K562 (cell line): ENCODE measurements around the gene BBLN. TPM values are rescaled to one million over a fixed set of nuclear protein-coding genes. Genes with fewer than 3 reads are reported as not detected.
A peak's percentile ranks its signal among the peaks of the same experiment; 100 is the strongest.

Experiments used
- MNT ChIP-seq, 2 experiments: fragments of 450-650 bp; conservative IDR thresholded peaks; 2 replicates each; pipeline ENCODE4 v1.6.1; 2017; ENCODE audit warnings: mild to moderate bottlenecking in 2 of 2, moderate library complexity in 2 of 2
- NFIC ChIP-seq: fragments of 450-650 bp; IDR thresholded peaks from 2 replicates; pipeline ENCODE4 v1.6.1; 2017; ENCODE audit warnings: mild to moderate bottlenecking, inconsistent platforms
- ZBTB17 ChIP-seq: fragments of 450-650 bp; formaldehyde crosslinking; IDR thresholded peaks from 2 replicates; pipeline ENCODE4 v1.4.0; 2020; ENCODE audit warnings: mild to moderate bottlenecking
- ZFP1 ChIP-seq: fragments of 450-650 bp; formaldehyde crosslinking; IDR thresholded peaks from 2 replicates; pipeline ENCODE4 v1.4.0; 2020; ENCODE audit warnings: mild to moderate bottlenecking, mixed read lengths
- ZNF224 ChIP-seq: sonication (generic); formaldehyde crosslinking; IDR thresholded peaks from 2 replicates; pipeline ENCODE4 v1.8.0; 2022; ENCODE audit warnings: mild to moderate bottlenecking, missing genetic modification reagents
- ZNF639 ChIP-seq, 2 experiments: fragments of 200-800 bp in 1 of 2; sonication (Bioruptor generic) in 1 of 2; sonication (generic) in 1 of 2; formaldehyde crosslinking in 1 of 2; IDR thresholded peaks in 1 of 2; conservative IDR thresholded peaks in 1 of 2; 2 replicates each; pipeline versions ENCODE4 v1.5.0 to v1.6.1; 2016 to 2020; ENCODE audit warnings: missing compliant biosample characterization in 1 of 2, missing genetic modification characterization in 1 of 2, missing genetic modification reagents in 1 of 2
- ZNF778 ChIP-seq: fragments of 450-650 bp; formaldehyde crosslinking; IDR thresholded peaks from 2 replicates; pipeline ENCODE4 v1.4.0; 2020; ENCODE audit warnings: mild to moderate bottlenecking, moderate library complexity
- ZNF780A ChIP-seq: fragments of 250-450 bp; sonication (Bioruptor Pico); IDR thresholded peaks from 2 replicates; pipeline ENCODE4 v1.5.0; 2021; ENCODE audit warnings: mild to moderate bottlenecking
- polyA plus RNA-seq, 8 experiments: library from polyadenylated mRNA; depleted of rRNA in 4 of 8; stranded (reverse) in 5 of 8; unstranded in 3 of 8; fragments of >200 nt; fragmentation: Nextera tagmentation in 2 of 8; fragmentation: Illumina TruSeq in 1 of 8; extraction: Ambion mirVana in 2 of 8; extraction: Trizol in 1 of 8; gene quantifications; 2 replicates each; pipeline versions ENCODE4 v1.2.1 to v1.2.3, GENCODE V29; 2011 to 2014; ENCODE audit warnings: inconsistent platforms in 1 of 8, missing spikeins in 1 of 8
- total RNA-seq, 7 experiments: library from RNA; depleted of rRNA in 6 of 7; stranded (reverse); fragments of >200 nt in 6 of 7; fragmentation: Illumina TruSeq in 2 of 7; extraction: Trizol in 2 of 7; gene quantifications; 2 replicates each; pipeline versions ENCODE4 v1.2.1 to v1.2.3, GENCODE V29; 2011 to 2021; ENCODE audit warnings: low replicate concordance in 1 of 7
- TF ChIP-seq, protein P1 (sequence below): sonication (generic); formaldehyde crosslinking; IDR thresholded peaks from 2 replicates; pipeline ENCODE4 v1.8.0; 2022; ENCODE audit warnings: missing genetic modification reagents, mild to moderate bottlenecking, borderline replicate concordance
- TF ChIP-seq, protein P2 (sequence below): fragments of 200-600 bp; sonication (generic); IDR thresholded peaks from one replicate; pipeline ENCODE4 v1.6.1; 2012; ENCODE audit warnings: mild to moderate bottlenecking, low read depth, low read length, inconsistent platforms

Gene BBLN
- total and polyA plus RNA-seq, 9 of the 15 experiments (the other 6 are each of a cell fraction or from before 2014, with no cell fraction given): 4.2 to 331 (median 87.1) TPM

DNA sequence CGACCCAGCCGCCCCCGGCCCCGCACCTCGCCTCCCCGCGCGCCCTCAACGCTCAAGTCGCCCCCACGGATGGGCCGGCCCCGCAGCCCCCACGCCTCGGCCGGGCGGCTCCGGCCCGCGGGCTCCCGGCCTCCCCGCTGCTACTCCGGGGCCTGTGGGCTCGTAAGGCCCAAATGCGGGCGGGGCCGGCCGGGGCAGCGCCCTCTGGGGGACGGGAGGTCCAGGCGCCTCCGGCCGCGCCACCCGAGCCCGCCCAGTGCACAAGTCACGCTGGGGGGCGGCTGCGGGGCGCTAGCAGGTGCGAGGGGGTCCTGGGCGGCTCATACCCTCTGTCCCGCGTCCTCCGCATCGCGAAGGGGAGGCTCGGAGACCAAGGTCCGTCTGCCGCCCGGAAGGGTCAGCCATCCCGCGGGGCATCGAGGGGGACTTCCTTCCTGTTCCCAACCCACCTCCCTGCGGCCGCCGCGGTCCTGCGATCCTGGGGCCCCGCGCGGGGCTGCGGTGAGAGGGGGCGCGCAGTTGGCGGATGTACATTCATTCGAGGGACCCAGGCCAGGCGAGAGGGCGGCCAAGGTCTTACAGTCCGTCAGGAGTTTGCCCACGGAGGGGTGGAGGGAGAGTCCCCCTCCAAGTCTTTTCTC, 31.5 kb downstream of the BBLN start, which contains the start of gene CIZ1 (continued):
- TF ChIP-seq, protein P1, sequence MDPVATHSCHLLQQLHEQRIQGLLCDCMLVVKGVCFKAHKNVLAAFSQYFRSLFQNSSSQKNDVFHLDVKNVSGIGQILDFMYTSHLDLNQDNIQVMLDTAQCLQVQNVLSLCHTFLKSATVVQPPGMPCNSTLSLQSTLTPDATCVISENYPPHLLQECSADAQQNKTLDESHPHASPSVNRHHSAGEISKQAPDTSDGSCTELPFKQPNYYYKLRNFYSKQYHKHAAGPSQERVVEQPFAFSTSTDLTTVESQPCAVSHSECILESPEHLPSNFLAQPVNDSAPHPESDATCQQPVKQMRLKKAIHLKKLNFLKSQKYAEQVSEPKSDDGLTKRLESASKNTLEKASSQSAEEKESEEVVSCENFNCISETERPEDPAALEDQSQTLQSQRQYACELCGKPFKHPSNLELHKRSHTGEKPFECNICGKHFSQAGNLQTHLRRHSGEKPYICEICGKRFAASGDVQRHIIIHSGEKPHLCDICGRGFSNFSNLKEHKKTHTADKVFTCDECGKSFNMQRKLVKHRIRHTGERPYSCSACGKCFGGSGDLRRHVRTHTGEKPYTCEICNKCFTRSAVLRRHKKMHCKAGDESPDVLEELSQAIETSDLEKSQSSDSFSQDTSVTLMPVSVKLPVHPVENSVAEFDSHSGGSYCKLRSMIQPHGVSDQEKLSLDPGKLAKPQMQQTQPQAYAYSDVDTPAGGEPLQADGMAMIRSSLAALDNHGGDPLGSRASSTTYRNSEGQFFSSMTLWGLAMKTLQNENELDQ: no peak
- TF ChIP-seq ZNF778 (CRISPR knock-in tag) (no peak), NFIC (no peak), ZNF780A (CRISPR knock-in tag) (no peak), ZBTB17 (CRISPR knock-in tag) (peak; percentile 87), ZNF224 (no peak), ZFP1 (no peak), ZNF639 (CRISPR knock-in tag; conservative IDR thresholded peaks at IDR 0.05 in 1 of 2, IDR thresholded peaks at IDR 0.05 in 1 of 2) (no peak), MNT (conservative IDR thresholded peaks at IDR 0.05) (no peak)
- TF ChIP-seq, protein P2, sequence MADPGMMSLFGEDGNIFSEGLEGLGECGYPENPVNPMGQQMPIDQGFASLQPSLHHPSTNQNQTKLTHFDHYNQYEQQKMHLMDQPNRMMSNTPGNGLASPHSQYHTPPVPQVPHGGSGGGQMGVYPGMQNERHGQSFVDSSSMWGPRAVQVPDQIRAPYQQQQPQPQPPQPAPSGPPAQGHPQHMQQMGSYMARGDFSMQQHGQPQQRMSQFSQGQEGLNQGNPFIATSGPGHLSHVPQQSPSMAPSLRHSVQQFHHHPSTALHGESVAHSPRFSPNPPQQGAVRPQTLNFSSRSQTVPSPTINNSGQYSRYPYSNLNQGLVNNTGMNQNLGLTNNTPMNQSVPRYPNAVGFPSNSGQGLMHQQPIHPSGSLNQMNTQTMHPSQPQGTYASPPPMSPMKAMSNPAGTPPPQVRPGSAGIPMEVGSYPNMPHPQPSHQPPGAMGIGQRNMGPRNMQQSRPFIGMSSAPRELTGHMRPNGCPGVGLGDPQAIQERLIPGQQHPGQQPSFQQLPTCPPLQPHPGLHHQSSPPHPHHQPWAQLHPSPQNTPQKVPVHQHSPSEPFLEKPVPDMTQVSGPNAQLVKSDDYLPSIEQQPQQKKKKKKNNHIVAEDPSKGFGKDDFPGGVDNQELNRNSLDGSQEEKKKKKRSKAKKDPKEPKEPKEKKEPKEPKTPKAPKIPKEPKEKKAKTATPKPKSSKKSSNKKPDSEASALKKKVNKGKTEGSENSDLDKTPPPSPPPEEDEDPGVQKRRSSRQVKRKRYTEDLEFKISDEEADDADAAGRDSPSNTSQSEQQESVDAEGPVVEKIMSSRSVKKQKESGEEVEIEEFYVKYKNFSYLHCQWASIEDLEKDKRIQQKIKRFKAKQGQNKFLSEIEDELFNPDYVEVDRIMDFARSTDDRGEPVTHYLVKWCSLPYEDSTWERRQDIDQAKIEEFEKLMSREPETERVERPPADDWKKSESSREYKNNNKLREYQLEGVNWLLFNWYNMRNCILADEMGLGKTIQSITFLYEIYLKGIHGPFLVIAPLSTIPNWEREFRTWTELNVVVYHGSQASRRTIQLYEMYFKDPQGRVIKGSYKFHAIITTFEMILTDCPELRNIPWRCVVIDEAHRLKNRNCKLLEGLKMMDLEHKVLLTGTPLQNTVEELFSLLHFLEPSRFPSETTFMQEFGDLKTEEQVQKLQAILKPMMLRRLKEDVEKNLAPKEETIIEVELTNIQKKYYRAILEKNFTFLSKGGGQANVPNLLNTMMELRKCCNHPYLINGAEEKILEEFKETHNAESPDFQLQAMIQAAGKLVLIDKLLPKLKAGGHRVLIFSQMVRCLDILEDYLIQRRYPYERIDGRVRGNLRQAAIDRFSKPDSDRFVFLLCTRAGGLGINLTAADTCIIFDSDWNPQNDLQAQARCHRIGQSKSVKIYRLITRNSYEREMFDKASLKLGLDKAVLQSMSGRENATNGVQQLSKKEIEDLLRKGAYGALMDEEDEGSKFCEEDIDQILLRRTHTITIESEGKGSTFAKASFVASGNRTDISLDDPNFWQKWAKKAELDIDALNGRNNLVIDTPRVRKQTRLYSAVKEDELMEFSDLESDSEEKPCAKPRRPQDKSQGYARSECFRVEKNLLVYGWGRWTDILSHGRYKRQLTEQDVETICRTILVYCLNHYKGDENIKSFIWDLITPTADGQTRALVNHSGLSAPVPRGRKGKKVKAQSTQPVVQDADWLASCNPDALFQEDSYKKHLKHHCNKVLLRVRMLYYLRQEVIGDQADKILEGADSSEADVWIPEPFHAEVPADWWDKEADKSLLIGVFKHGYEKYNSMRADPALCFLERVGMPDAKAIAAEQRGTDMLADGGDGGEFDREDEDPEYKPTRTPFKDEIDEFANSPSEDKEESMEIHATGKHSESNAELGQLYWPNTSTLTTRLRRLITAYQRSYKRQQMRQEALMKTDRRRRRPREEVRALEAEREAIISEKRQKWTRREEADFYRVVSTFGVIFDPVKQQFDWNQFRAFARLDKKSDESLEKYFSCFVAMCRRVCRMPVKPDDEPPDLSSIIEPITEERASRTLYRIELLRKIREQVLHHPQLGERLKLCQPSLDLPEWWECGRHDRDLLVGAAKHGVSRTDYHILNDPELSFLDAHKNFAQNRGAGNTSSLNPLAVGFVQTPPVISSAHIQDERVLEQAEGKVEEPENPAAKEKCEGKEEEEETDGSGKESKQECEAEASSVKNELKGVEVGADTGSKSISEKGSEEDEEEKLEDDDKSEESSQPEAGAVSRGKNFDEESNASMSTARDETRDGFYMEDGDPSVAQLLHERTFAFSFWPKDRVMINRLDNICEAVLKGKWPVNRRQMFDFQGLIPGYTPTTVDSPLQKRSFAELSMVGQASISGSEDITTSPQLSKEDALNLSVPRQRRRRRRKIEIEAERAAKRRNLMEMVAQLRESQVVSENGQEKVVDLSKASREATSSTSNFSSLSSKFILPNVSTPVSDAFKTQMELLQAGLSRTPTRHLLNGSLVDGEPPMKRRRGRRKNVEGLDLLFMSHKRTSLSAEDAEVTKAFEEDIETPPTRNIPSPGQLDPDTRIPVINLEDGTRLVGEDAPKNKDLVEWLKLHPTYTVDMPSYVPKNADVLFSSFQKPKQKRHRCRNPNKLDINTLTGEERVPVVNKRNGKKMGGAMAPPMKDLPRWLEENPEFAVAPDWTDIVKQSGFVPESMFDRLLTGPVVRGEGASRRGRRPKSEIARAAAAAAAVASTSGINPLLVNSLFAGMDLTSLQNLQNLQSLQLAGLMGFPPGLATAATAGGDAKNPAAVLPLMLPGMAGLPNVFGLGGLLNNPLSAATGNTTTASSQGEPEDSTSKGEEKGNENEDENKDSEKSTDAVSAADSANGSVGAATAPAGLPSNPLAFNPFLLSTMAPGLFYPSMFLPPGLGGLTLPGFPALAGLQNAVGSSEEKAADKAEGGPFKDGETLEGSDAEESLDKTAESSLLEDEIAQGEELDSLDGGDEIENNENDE: no peak
